Epidermal melanocyte (primary cell): ENCODE data around the gene CAMSAP3.
"Not testable (repeated sequence)": the region's sequence is repeated elsewhere in the genome, so short reads cannot be mapped to it uniquely, and the experiment has no call there.

Experiments used
- DNase-seq: peaks from one replicate; pipeline ENCODE4 v3.0.0; 2011; ENCODE audit warnings: low spot score; ENCODE audit not compliant: insufficient read length

Gene CAMSAP3

GRCh38 chr19:7629347-7630054 is 33.8 kb downstream of the CAMSAP3 start, which contains the start of the genes PET100 and XAB2:
Gene PET100, plus strand, starts transcription at chr19:7629793. Its CDS starts 41 bp downstream, at chr19:7629834.
Gene XAB2, minus strand, starts transcription at chr19:7629545. Its CDS starts 18 bp downstream, at chr19:7629527.
- peak; percentile 100 for DNase-seq

GRCh38 chr19:7631577-7631976 is 35.9 kb downstream of the CAMSAP3 start:
- no peak for DNase-seq

- DNase-seq: no peak
Observed at GRCh38 chr19:7632340-7633203, 36.9 kb downstream of the CAMSAP3 start.

- no peak for DNase-seq
Observed at GRCh38 chr19:7633698-7634097, 38.0 kb downstream of the CAMSAP3 start, which contains the start of gene PCP2. Gene PCP2, minus strand, starts transcription at chr19:7633719. Its CDS starts 262 bp downstream, at chr19:7633457.

- DNase-seq: no peak
Observed at GRCh38 chr19:7635670-7636069, 40.0 kb downstream of the CAMSAP3 start.

GRCh38 chr19:7636317-7636690 is 40.6 kb downstream of the CAMSAP3 start:
- DNase-seq: no peak

- peak; percentile 67 for DNase-seq
Observed at GRCh38 chr19:7636691-7637373, 41.2 kb downstream of the CAMSAP3 start, which contains the start of gene STXBP2. Gene STXBP2, plus strand, starts transcription at chr19:7637110. Its CDS starts 40 bp downstream, at chr19:7637150.

- DNase-seq: no peak
Observed at GRCh38 chr19:7637374-7638256, 42.0 kb downstream of the CAMSAP3 start.

- no peak for DNase-seq
Observed at GRCh38 chr19:7638802-7639465, 43.3 kb downstream of the CAMSAP3 start.

GRCh38 chr19:7639863-7640348 is 44.2 kb downstream of the CAMSAP3 start:
- no peak for DNase-seq

GRCh38 chr19:7640803-7641202 is 45.1 kb downstream of the CAMSAP3 start:
- no peak for DNase-seq

- no peak for DNase-seq
Observed at GRCh38 chr19:7641290-7642276, 45.9 kb downstream of the CAMSAP3 start.

- no peak for DNase-seq
Observed at GRCh38 chr19:7642295-7643030, 46.8 kb downstream of the CAMSAP3 start.

- no peak for DNase-seq
Observed at GRCh38 chr19:7643031-7643415, 47.4 kb downstream of the CAMSAP3 start.

- DNase-seq: not testable (repeated sequence)
Observed at GRCh38 chr19:7643629-7644549, 48.2 kb downstream of the CAMSAP3 start.

- no peak for DNase-seq
Observed at GRCh38 chr19:7644550-7644877, 48.9 kb downstream of the CAMSAP3 start.

GRCh38 chr19:7645163-7645562 is 49.5 kb downstream of the CAMSAP3 start:
- DNase-seq: no peak
